IPS-18c (cell line): Measurements from ENCODE around the gene ZNF256.

Experiments used
- H3K4me3 ChIP-seq: 2 replicates; pipeline ENCODE4 v1.7.0; 2013; ENCODE audit warnings: low read depth, mild to moderate bottlenecking, low read length, moderate library complexity; ENCODE audit not compliant: insufficient read depth
- H3K9me3 ChIP-seq: one replicate; pipeline ENCODE4 v1.6.1; 2013; ENCODE audit warnings: mild to moderate bottlenecking, low read length, moderate library complexity; ENCODE audit not compliant: control insufficient read depth, insufficient read depth

The ZNF256 gene

DNA sequence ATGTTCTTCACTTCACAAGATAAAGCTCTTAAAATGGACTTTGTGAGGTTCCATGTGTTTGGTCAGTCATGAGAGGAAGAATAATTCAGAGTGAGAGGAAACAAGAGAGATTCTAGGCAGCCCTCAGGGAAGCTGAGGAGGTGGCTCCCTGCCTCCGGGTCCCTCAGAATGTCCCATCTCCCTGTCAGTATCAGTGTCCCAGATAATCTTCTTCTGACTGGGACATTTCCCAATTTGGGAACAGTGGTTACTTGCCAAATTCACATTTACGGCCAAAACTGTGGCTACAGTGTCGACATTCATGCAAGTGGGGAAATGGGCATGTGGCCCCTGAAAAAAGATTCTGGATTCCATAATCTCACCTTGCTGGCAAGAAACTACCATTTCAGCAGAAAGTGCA, 40.1 kb downstream of the ZNF256 start:
- Histone ChIP-seq H3K4me3 (no peak overlapping the region), H3K9me3 (no peaks in the 10 kb centered on the region)

DNA sequence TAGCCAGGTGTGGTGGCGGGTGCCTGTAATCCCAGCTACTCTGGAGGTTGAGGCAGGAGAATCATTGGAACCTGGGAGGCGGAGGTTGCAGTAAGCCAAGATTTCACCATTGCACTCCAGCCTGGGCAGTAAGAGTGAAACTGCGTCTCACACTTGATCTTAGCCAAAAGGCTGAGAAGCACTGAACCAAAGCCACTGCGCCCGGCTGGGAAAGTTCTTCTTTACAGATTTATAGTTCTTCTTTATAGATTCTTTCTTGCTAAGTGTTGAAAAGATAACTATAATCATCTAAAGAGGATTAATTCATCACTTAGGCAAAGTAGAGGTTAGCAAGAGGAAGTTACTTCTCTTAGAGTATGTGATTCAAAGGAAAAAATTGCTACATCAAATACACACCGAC, 42.2 kb downstream of the ZNF256 start:
- no peaks in the 10 kb centered on the region for H3K9me3 ChIP-seq
- no peak overlapping the region for H3K4me3 ChIP-seq

DNA sequence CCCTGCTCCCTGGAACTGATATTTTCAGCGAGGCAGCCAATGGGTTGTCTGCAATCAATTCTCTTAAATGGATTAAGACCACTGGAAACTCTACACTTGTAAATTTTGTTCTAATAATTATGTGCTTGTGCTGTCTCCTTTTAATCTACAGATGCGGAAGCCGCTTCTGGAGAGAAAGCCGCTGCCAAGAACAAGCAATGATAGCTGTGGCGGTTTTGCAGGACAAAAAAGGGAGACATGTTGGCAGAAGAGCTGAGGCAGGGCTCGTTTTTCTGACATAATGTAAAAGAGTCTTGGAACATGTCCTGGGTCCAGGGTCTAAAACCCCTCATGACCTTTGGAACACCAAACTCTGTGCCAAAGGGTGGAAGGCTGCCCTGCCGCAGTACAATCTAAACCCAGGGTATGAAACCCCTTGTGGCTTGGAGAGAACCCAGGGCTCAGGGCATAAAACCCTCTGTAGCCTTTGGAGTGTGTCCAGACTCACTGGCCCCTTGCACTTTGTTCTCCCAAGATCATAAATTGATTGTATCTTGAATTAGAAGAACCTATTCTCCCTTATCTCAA, 43.8 kb downstream of the ZNF256 start:
- Histone ChIP-seq H3K9me3 (no peaks in the 10 kb centered on the region), H3K4me3 (no peak overlapping the region)

DNA sequence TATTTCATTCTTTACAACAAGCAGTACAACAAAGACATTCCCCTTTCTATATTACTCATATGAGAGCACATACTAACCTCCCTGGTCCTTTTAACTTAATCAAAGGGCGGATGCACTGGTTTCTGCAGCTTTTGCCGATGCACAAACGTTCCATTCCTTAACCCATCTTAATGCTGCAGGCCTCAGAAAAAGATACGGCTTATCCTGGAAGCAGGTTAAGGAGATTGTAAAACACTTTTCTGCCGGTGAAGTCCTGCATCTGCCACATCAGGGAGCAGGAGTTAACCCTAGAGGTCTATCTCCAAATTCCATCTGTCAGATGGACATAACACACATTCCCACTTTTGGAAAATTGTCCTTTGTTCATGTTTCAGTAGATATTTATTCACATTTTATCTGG, 47.2 kb downstream of the ZNF256 start:
- H3K4me3 ChIP-seq: no peak overlapping the region
- H3K9me3 ChIP-seq: no peaks in the 10 kb centered on the region
